Immature natural killer cell (primary cell): ENCODE data around the gene KLC3. TPM values are rescaled to one million over a fixed set of nuclear protein-coding genes. Genes with fewer than 3 reads are reported as not detected.
"Not testable (repeated sequence)": the region's sequence is repeated elsewhere in the genome, so short reads cannot be mapped to it uniquely, and the experiment has no call there.

ENCODE experiments used
- DNase-seq, 3 donors: peaks; one replicate each; pipeline ENCODE4 v3.0.0; 2022; ENCODE audit warnings: mixed read lengths in 1 of 3
- H3K27ac Mint-ChIP-seq, 6 donors: one replicate each; pipeline ENCODE4 v1.8.0; 2020; ENCODE audit warnings: mixed read lengths in 6 of 6, mild to moderate bottlenecking in 5 of 6, inconsistent platforms in 4 of 6, moderate library complexity in 3 of 6
- H3K27me3 Mint-ChIP-seq, 3 donors: one replicate each; pipeline ENCODE4 v1.8.0; 2020 to 2021; ENCODE audit warnings: low read depth in 3 of 3, mild to moderate bottlenecking in 3 of 3, mixed read lengths in 3 of 3, moderate library complexity in 3 of 3, inconsistent platforms in 1 of 3
- H3K36me3 Mint-ChIP-seq, 3 donors: one replicate each; pipeline ENCODE4 v1.8.0; 2020; ENCODE audit warnings: mixed read lengths in 3 of 3, inconsistent platforms in 2 of 3, mild to moderate bottlenecking in 2 of 3
- H3K4me1 Mint-ChIP-seq, 2 donors: one replicate each; pipeline ENCODE4 v1.8.0; 2020; ENCODE audit warnings: inconsistent platforms in 2 of 2, mild to moderate bottlenecking in 2 of 2, mixed read lengths in 2 of 2, moderate library complexity in 1 of 2
- H3K4me3 Mint-ChIP-seq, 5 donors: one replicate each; pipeline ENCODE4 v1.8.0; 2020; ENCODE audit warnings: mild to moderate bottlenecking in 5 of 5, mixed read lengths in 5 of 5, inconsistent platforms in 3 of 5, moderate library complexity in 3 of 5
- H3K9me3 Mint-ChIP-seq, 6 donors: one replicate each; pipeline ENCODE4 v1.8.0; 2020; ENCODE audit warnings: mild to moderate bottlenecking in 6 of 6, mixed read lengths in 6 of 6, inconsistent platforms in 4 of 6, moderate library complexity in 3 of 6
- polyA plus RNA-seq, 3 donors: library from polyadenylated mRNA; unstranded; fragments of 300-500 nt; fragmentation: Illumina TruSeq; gene quantifications; one replicate each; pipeline ENCODE4 v1.2.3, GENCODE V29; 2021

KLC3 gene
- polyA plus RNA-seq, 3 donors from 2014 or later, result not detected

- Mint-ChIP-seq H3K36me3 (no peaks in the 10 kb centered on the region), H3K27ac (no peak overlapping the region), H3K27me3 (peaks cover 4 to 5% (median 4%) of the 10 kb centered on the region in 3 donors), H3K9me3 (no peaks in the 10 kb centered on the region), H3K4me3 (no peak overlapping the region), H3K4me1 (no peaks in the 10 kb centered on the region)
- DNase-seq, result no peak
Observed at GRCh38 chr19:45324349-45324907, 16.1 kb upstream of the KLC3 start.

GRCh38 chr19:45327404-45328143, 13.0 kb upstream of the KLC3 start:
- DNase-seq, result no peak
- no peaks in the 10 kb centered on the region for H3K4me1 Mint-ChIP-seq
- no peaks in the 10 kb centered on the region for H3K9me3 Mint-ChIP-seq
- no peaks in the 10 kb centered on the region for H3K36me3 Mint-ChIP-seq
- no peak overlapping the region for H3K4me3 Mint-ChIP-seq
- H3K27me3 Mint-ChIP-seq, result peaks cover 0 to 2% (median 1%) of the 10 kb centered on the region in 3 donors
- no peak overlapping the region for H3K27ac Mint-ChIP-seq

GRCh38 chr19:45331411-45331810, 9.1 kb upstream of the KLC3 start:
- Mint-ChIP-seq H3K36me3 (no peaks in the 10 kb centered on the region), H3K4me3 (no peak overlapping the region), H3K9me3 (no peaks in the 10 kb centered on the region), H3K27me3 (peaks cover 0 to 1% (median 0%) of the 10 kb centered on the region in 3 donors), H3K27ac (no peak overlapping the region), H3K4me1 (no peaks in the 10 kb centered on the region)
- no peak for DNase-seq

DNA sequence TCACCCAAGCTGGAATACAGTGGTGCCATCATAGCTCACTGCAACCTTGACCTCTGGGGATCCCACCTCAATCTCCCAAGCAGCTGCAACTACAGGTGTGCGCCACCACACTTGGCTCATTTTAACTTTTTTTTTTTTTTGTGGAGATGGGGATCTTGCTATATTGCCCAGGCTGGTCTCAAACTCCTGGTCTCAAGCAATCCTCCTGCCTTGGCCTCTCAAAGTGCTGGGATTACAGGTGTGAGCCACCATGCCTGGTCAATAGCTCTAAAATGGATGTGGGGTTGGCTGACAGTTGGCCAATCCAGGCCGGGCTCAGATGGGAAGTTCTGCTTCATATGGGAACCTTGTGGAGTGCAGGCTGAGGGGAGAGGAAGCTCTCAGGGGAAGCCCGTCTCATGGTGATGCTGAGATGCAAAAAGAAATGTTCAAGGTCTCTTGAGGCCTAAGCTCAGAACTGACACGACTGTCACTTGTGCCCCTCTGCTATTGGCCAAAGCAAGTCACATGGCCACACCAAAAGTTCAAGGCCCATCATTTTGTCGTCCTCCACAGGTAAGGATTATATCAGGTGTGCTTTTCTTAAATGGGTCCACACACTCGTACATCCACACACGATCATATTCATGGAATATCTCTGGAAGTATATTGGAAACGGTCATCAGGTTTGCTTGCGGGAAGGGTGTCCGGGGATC, 6.8 kb upstream of the KLC3 start:
- H3K4me1 Mint-ChIP-seq, result peaks cover 2 to 5% of the 10 kb centered on the region in 2 donors
- no peak overlapping the region for H3K4me3 Mint-ChIP-seq
- no peak for DNase-seq
- no peak overlapping the region for H3K27ac Mint-ChIP-seq
- peaks cover 0 to 4% (median 4%) of the 10 kb centered on the region in 3 donors for H3K27me3 Mint-ChIP-seq
- no peaks in the 10 kb centered on the region for H3K36me3 Mint-ChIP-seq
- no peaks in the 10 kb centered on the region for H3K9me3 Mint-ChIP-seq

- not testable (repeated sequence) for H3K36me3 Mint-ChIP-seq, DNase-seq, H3K4me3 Mint-ChIP-seq, H3K27me3 Mint-ChIP-seq, H3K4me1 Mint-ChIP-seq, H3K9me3 Mint-ChIP-seq, H3K27ac Mint-ChIP-seq
Observed at GRCh38 chr19:45334881-45335280, 5.7 kb upstream of the KLC3 start.

DNA sequence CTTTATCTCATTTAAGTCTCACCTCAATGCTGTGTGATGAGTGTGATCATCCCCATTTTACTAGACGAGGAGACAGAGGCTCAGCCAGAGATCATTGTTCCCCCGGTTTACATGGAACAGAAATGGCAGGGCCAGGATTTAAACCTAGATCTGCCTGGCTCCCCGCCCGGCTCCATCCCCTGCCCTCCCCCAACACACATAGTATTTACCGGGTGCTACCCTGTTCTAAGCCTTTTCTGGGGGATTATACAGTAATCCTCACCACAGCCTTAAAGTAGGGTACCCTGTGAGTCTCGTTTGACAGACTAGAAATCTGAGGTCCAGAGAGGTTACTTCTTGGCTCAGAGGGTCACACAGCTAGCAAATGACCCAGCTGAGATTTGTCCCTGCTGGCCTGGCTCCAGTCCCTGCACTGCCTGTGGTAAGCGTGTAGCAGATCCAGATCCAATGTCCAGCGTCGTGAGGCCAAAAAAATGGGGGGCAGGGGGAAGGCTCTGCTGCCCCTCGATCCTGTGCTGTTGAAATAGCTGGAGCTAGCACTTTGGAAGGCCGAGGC, 3.8 kb upstream of the KLC3 start:
- DNase-seq, result no peak
- Mint-ChIP-seq H3K27ac (no peak overlapping the region), H3K4me3 (no peak overlapping the region), H3K27me3 (peaks cover 8 to 11% (median 8%) of the 10 kb centered on the region in 3 donors), H3K36me3 (no peaks in the 10 kb centered on the region), H3K9me3 (no peaks in the 10 kb centered on the region), H3K4me1 (peaks cover 6 to 11% of the 10 kb centered on the region in 2 donors)

GRCh38 chr19:45339629-45340028, 921 bp upstream of the KLC3 start:
- DNase-seq, result no peak
- Mint-ChIP-seq H3K27me3 (peaks cover 8 to 12% (median 11%) of the 10 kb centered on the region in 3 donors), H3K4me1 (peaks cover 6 to 11% of the 10 kb centered on the region in 2 donors), H3K36me3 (no peaks in the 10 kb centered on the region), H3K27ac (no peak overlapping the region), H3K9me3 (no peaks in the 10 kb centered on the region), H3K4me3 (peak overlapping the region in 1 of 5 donors; percentile 50)

DNA sequence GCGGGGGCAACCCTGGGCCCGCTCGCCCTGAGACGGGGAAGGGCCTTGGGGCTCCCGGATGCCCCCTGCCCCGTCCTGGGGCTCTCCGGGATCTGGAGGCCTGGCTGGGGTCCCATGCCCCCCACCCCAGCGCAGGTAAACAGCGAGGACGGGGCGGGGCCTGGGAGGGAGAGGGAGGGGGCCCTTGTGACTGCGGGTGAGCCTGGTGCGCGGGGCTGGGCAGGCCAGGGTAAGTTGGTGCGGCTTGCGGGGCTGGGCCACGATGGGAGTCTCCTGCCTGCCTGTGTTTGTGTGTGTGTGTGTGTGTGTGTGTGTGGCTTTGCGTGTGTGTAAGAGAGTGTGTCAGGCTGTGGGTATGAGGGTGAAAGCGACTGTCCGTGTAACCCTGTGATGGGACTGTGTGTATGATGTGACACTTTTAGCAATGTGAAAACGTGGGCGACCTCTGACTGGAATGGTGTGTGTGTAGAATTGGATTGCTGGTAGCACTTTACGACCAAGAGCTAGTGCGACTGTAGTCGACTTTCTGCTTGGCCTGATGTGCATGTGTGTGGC, 426 bp downstream of the KLC3 start:
- Mint-ChIP-seq H3K36me3 (no peaks in the 10 kb centered on the region), H3K4me1 (peaks cover 6 to 11% of the 10 kb centered on the region in 2 donors), H3K9me3 (no peaks in the 10 kb centered on the region), H3K4me3 (no peak overlapping the region), H3K27me3 (peaks cover 11 to 12% (median 12%) of the 10 kb centered on the region in 3 donors), H3K27ac (no peak overlapping the region)
- DNase-seq, result no peak

DNA sequence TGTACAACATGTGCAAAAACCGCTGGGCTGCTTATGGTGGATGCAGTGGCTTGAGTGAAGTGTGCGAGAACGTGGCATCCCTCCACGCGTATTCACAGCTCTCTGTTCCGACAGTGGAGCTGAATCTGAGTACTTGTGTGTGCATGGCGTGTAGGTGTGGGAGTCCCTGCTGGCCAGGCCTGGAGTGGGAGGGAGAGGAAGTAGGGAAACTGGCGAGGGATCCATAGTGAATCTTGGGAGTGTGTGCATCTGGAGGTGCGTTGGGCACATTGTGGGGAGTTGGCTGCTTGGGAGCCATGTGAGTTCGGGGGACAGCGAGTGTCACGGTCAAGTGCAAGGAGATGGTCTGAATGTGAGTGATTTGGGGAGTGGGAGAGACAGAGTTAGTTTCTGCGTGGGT, 2.4 kb downstream of the KLC3 start:
- Mint-ChIP-seq H3K4me1 (peaks cover 6 to 11% of the 10 kb centered on the region in 2 donors), H3K36me3 (no peaks in the 10 kb centered on the region), H3K4me3 (no peak overlapping the region), H3K27ac (no peak overlapping the region), H3K9me3 (no peaks in the 10 kb centered on the region), H3K27me3 (peaks cover 11 to 12% (median 12%) of the 10 kb centered on the region in 3 donors)
- DNase-seq, result no peak

DNA sequence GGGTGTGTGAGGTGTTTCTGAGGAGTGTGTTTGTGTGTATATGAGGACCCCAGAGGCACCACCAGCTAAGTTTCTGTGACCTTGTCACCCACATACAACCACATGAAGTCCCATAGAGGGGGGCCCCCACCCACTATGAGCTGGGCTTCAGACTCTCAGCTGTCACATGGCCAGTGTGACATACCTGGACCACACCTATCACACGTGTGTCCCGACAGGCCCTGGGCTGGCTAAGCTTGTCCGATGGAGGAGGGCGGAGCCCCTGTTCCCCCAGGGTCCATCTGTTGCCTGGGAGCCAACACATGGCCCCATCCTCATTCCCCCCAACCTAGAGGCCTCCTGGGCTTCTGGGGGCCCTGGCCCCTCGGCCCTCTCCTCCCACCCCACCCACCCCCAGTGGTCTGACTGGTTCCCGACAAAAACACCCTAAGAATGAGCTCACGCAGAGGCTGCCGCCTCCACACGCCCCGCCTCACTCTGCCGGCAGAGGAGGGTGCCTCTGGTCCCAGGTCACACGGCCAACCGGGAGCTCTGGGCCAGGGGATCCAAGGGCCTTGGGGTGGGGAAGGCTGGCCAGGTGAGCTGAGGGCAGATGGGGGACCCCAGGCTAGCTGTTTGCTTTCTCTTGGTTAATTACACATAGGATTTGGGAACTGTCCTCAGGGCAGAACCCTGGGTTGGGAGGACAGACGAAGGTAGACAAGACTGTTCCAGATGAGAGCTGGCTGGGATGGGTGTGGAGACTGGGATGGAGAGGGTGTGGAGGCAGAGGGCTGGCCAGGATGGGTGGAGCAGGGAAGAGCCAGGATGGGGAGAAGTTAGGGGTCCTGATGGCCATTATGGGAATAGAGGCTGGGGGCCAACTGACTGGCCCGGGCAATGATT, 4.3 kb downstream of the KLC3 start:
- Mint-ChIP-seq H3K9me3 (no peaks in the 10 kb centered on the region), H3K27me3 (peaks cover 4 to 10% (median 5%) of the 10 kb centered on the region in 3 donors), H3K4me3 (no peak overlapping the region)

GRCh38 chr19:45345506-45345860, 4.9 kb downstream of the KLC3 start:
- Mint-ChIP-seq H3K4me1 (peaks cover 0 to under 1% of the 10 kb centered on the region in 2 donors), H3K27me3 (peaks cover 0 to 4% (median 4%) of the 10 kb centered on the region in 3 donors)
- DNase-seq, result no peak

More for the DNA sequence above, 4.3 kb downstream of the KLC3 start:
- Mint-ChIP-seq H3K27ac (no peak overlapping the region), H3K4me1 (peaks cover 4 to 6% of the 10 kb centered on the region in 2 donors), H3K36me3 (no peaks in the 10 kb centered on the region)
- DNase-seq, result no peak

GRCh38 chr19:45346449-45346848, 5.9 kb downstream of the KLC3 start:
- Mint-ChIP-seq H3K27ac (no peak overlapping the region), H3K4me1 (no peaks in the 10 kb centered on the region), H3K27me3 (peaks cover 0 to 4% (median 4%) of the 10 kb centered on the region in 3 donors), H3K9me3 (no peaks in the 10 kb centered on the region), H3K36me3 (peaks cover 0 to 3% (median 0%) of the 10 kb centered on the region in 3 donors), H3K4me3 (no peak overlapping the region)
- DNase-seq, result no peak

More at GRCh38 chr19:45345506-45345860, 4.9 kb downstream of the KLC3 start:
- Mint-ChIP-seq H3K27ac (no peak overlapping the region), H3K9me3 (no peaks in the 10 kb centered on the region), H3K4me3 (no peak overlapping the region), H3K36me3 (no peaks in the 10 kb centered on the region)
